Loucy (cell line): ENCODE results near the gene FHAD1.

ENCODE experiments used
- H2AFZ ChIP-seq: fragments of 200-600 bp; sonication (generic); 2 replicates; pipeline ENCODE4 v1.6.0; 2016; ENCODE audit warnings: antibody characterized with exemption, mild to moderate bottlenecking, low read length, moderate library complexity
- H3F3A ChIP-seq: fragments of 200-600 bp; 2 replicates; pipeline ENCODE4 v1.6.0; 2016; ENCODE audit warnings: antibody characterized with exemption, low read depth, mild to moderate bottlenecking
- H3K27me3 ChIP-seq: fragments of 200-600 bp; sonication (generic); 2 replicates; pipeline ENCODE4 v1.6.1; 2014; ENCODE audit warnings: low read length, mild to moderate bottlenecking; ENCODE audit not compliant: insufficient read depth, poor library complexity, severe bottlenecking
- H3K36me3 ChIP-seq: fragments of 200-600 bp; sonication (generic); 2 replicates; pipeline ENCODE4 v1.6.1; 2016; ENCODE audit warnings: low read length; ENCODE audit not compliant: insufficient read depth
- H3K4me1 ChIP-seq: fragments of 200-600 bp; sonication (generic); 2 replicates; pipeline ENCODE4 v1.5.1; 2014; ENCODE audit warnings: low read length, mild to moderate bottlenecking; ENCODE audit not compliant: insufficient read depth, poor library complexity, severe bottlenecking
- H3K4me2 ChIP-seq: fragments of 200-600 bp; sonication (generic); 2 replicates; pipeline ENCODE4 v1.6.0; 2014; ENCODE audit warnings: antibody characterized with exemption, low read length, low read depth, mild to moderate bottlenecking; ENCODE audit not compliant: poor library complexity, severe bottlenecking
- H3K4me3 ChIP-seq: fragments of 200-600 bp; sonication (generic); 2 replicates; pipeline ENCODE4 v1.5.1; 2014; ENCODE audit warnings: low read length, mild to moderate bottlenecking, mixed read lengths; ENCODE audit not compliant: poor library complexity, severe bottlenecking
- H3K79me2 ChIP-seq: fragments of 200-600 bp; sonication (generic); 2 replicates; pipeline ENCODE4 v1.6.1; 2014; ENCODE audit warnings: low read length; ENCODE audit not compliant: insufficient read depth
- H3K9ac ChIP-seq: fragments of 200-600 bp; sonication (generic); 2 replicates; pipeline ENCODE4 v1.6.0; 2014; ENCODE audit warnings: mild to moderate bottlenecking, low read depth, low read length, moderate library complexity; ENCODE audit not compliant: poor library complexity, severe bottlenecking
- H3K9me2 ChIP-seq: fragments of 200-600 bp; sonication (generic); replicated peaks from 2 replicates; pipeline ENCODE4 v1.6.1; 2016; ENCODE audit warnings: low read depth, low read length, mixed read lengths
- H3K9me3 ChIP-seq: fragments of 200-600 bp; sonication (generic); 2 replicates; pipeline ENCODE4 v1.6.1; 2014; ENCODE audit warnings: mild to moderate bottlenecking, antibody characterized with exemption, low read length, low read depth; ENCODE audit not compliant: insufficient read depth
- H4K20me1 ChIP-seq: fragments of 200-600 bp; sonication (generic); 2 replicates; pipeline ENCODE4 v1.6.0; 2014; ENCODE audit warnings: antibody characterized with exemption, low read length, mild to moderate bottlenecking; ENCODE audit not compliant: insufficient read depth, poor library complexity, severe bottlenecking
- CTCF ChIP-seq: fragments of 200-600 bp; sonication (generic); conservative IDR thresholded peaks from 2 replicates; pipeline ENCODE4 v1.5.1; 2014; ENCODE audit warnings: mild to moderate bottlenecking, antibody characterized with exemption, low read length
- EZH2phosphoT487 ChIP-seq: fragments of 200-600 bp; IDR thresholded peaks from 2 replicates; pipeline ENCODE4 v1.6.1; 2018; ENCODE audit warnings: antibody characterized with exemption, mild to moderate bottlenecking, moderate library complexity, borderline replicate concordance

The FHAD1 gene

GRCh38 chr1:15246960-15247614 is at the start of gene FHAD1:
TSS of gene FHAD1 (plus strand) at chr1:15247223. CDS start at chr1:15251785, 4,562 bp downstream.
- no peak within 1 kb of the TSS for H3K4me3 ChIP-seq
- H4K20me1 ChIP-seq: no peaks in the 10 kb centered on the region

GRCh38 chr1:15197591-15198447 is 49.2 kb upstream of the FHAD1 start:
- TF ChIP-seq CTCF (no peak), EZH2phosphoT487 (no peak)
- no peaks in the 10 kb centered on the region for H3F3A ChIP-seq
- no peak overlapping the region for H3K9ac ChIP-seq
- no peaks in the 10 kb centered on the region for H3K9me2 ChIP-seq
- H3K79me2 ChIP-seq: no peaks in the 10 kb centered on the region
- H3K9me3 ChIP-seq: no peaks in the 10 kb centered on the region
- H3K4me1 ChIP-seq: no peaks in the 10 kb centered on the region
- no peaks in the 10 kb centered on the region for H4K20me1 ChIP-seq
- H3K27me3 ChIP-seq: no peaks in the 10 kb centered on the region
- H3K4me3 ChIP-seq: no peak overlapping the region
- H2AFZ ChIP-seq: no peak overlapping the region
- no peaks in the 10 kb centered on the region for H3K36me3 ChIP-seq
- no peak overlapping the region for H3K4me2 ChIP-seq

More at GRCh38 chr1:15246960-15247614, at the start of gene FHAD1:
- no peaks in the 10 kb centered on the region for H3K9me3 ChIP-seq
- H2AFZ ChIP-seq: no peak within 1 kb of the TSS
- no peaks in the 10 kb centered on the region for H3K36me3 ChIP-seq
- peaks cover 9% of the 10 kb centered on the region for H3K4me1 ChIP-seq
- H3K79me2 ChIP-seq: no peaks in the 10 kb centered on the region
- no peaks in the 10 kb centered on the region for H3F3A ChIP-seq
- H3K4me2 ChIP-seq: no peak within 1 kb of the TSS
- H3K9me2 ChIP-seq: no peaks in the 10 kb centered on the region
- H3K27me3 ChIP-seq: no peaks in the 10 kb centered on the region
- no peak within 1 kb of the TSS for H3K9ac ChIP-seq
- TF ChIP-seq CTCF (no peak), EZH2phosphoT487 (no peak)

GRCh38 chr1:15198684-15199083 is 48.3 kb upstream of the FHAD1 start:
- Histone ChIP-seq H3K4me1 (no peaks in the 10 kb centered on the region), H3K4me3 (no peak overlapping the region), H4K20me1 (no peaks in the 10 kb centered on the region), H2AFZ (no peak overlapping the region), H3K36me3 (no peaks in the 10 kb centered on the region), H3K4me2 (no peak overlapping the region), H3K27me3 (no peaks in the 10 kb centered on the region), H3K9ac (no peak overlapping the region), H3F3A (no peaks in the 10 kb centered on the region), H3K9me3 (no peaks in the 10 kb centered on the region), H3K79me2 (no peaks in the 10 kb centered on the region), H3K9me2 (no peaks in the 10 kb centered on the region)
- TF ChIP-seq CTCF (no peak), EZH2phosphoT487 (no peak)
